Germinal center (tissue), 1 donor: ENCODE results near the gene SHROOM1.
"Not testable (repeated sequence)": the region's sequence is repeated elsewhere in the genome, so short reads cannot be mapped to it uniquely, and the experiment has no call there.

Experiments used
- DNase-seq: peaks from one replicate; pipeline ENCODE4 v3.0.0; 2012; ENCODE audit warnings: mixed read lengths, low spot score

SHROOM1 gene

GRCh38 chr5:132807163-132807838 lies 23.1 kb downstream of the SHROOM1 start:
- no peak for DNase-seq

- not testable (repeated sequence) for DNase-seq
These were observed 23.7 kb downstream of the SHROOM1 start for GRCh38 chr5:132806804-132807162.

GRCh38 chr5:132805872-132806271 lies 24.6 kb downstream of the SHROOM1 start:
- DNase-seq, result not testable (repeated sequence)

- DNase-seq, result not testable (repeated sequence)
These were observed 26.2 kb downstream of the SHROOM1 start for GRCh38 chr5:132804219-132804618.

GRCh38 chr5:132802685-132803066 lies 27.8 kb downstream of the SHROOM1 start:
- DNase-seq, result not testable (repeated sequence)

- no peak for DNase-seq
These were observed 28.3 kb downstream of the SHROOM1 start for GRCh38 chr5:132802044-132802684.

- no peak for DNase-seq
These were observed 29.9 kb downstream of the SHROOM1 start for GRCh38 chr5:132800545-132800944.

- no peak for DNase-seq
These were observed 31.1 kb downstream of the SHROOM1 start for GRCh38 chr5:132799392-132799791.

GRCh38 chr5:132797651-132798050 lies 32.8 kb downstream of the SHROOM1 start:
- no peak for DNase-seq

- no peak for DNase-seq
These were observed 39.4 kb downstream of the SHROOM1 start for GRCh38 chr5:132791026-132791425.

- no peak for DNase-seq
These were observed 40.1 kb downstream of the SHROOM1 start for GRCh38 chr5:132790201-132790865.

GRCh38 chr5:132788990-132789886 lies 41.2 kb downstream of the SHROOM1 start:
- DNase-seq, result no peak

- DNase-seq, result no peak
These were observed 41.9 kb downstream of the SHROOM1 start for GRCh38 chr5:132788508-132788907.

GRCh38 chr5:132787076-132787475 lies 43.4 kb downstream of the SHROOM1 start:
- no peak for DNase-seq

- no peak for DNase-seq
These were observed 44.6 kb downstream of the SHROOM1 start for GRCh38 chr5:132785864-132786263.

GRCh38 chr5:132785365-132785764 lies 45.1 kb downstream of the SHROOM1 start:
- DNase-seq, result no peak

GRCh38 chr5:132782101-132782500 lies 48.3 kb downstream of the SHROOM1 start:
- DNase-seq, result no peak

GRCh38 chr5:132781029-132781428 lies 49.4 kb downstream of the SHROOM1 start:
- DNase-seq, result no peak

GRCh38 chr5:132780577-132780976 lies 49.9 kb downstream of the SHROOM1 start:
- DNase-seq, result no peak

- DNase-seq, result no peak
These were observed 50.5 kb downstream of the SHROOM1 start for GRCh38 chr5:132779961-132780360.

- no peak for DNase-seq
These were observed 51.6 kb downstream of the SHROOM1 start for GRCh38 chr5:132778856-132779255.

- no peak for DNase-seq
These were observed 52.3 kb downstream of the SHROOM1 start for GRCh38 chr5:132778129-132778528.
